SK-N-SH (cell line): ENCODE measurements around the gene COL3A1. TPM values are rescaled to one million over a fixed set of nuclear protein-coding genes. Genes with fewer than 3 reads are reported as not detected.

Source experiments
- CTCF ChIA-PET: fragments of 300-600, 350-600 bp; formaldehyde crosslinking; extraction: SDS; loops from one replicate; lab custom pipeline; 2021; lab: Yijun Ruan, JAX
- POLR2A ChIA-PET: fragments of 350-600 bp; sonication (Branson Sonifier 250); formaldehyde crosslinking; extraction: SDS; loops from one replicate; lab custom pipeline; 2020; ENCODE audit warnings: antibody characterized with exemption, inconsistent platforms; lab: Yijun Ruan, JAX
- DNase-seq: peaks from one replicate; pipeline ENCODE4 v3.0.0; 2012
- H2AFZ ChIP-seq: fragments of 200-600 bp; sonication (generic); 2 replicates; pipeline ENCODE4 v1.8.1; 2016; ENCODE audit warnings: antibody characterized with exemption, mild to moderate bottlenecking, low read depth
- H3F3A ChIP-seq: fragments of 200-600 bp; sonication (generic); replicated peaks from 2 replicates; pipeline ENCODE3; 2016; ENCODE audit warnings: antibody characterized with exemption, mild to moderate bottlenecking; ENCODE audit not compliant: insufficient read depth
- H3K27ac ChIP-seq, 2 experiments: fragments of 200-500 bp in 1 of 2; fragments of 200-600 bp in 1 of 2; sonication (Bioruptor generic) in 1 of 2; sonication (generic), shearing (Covaris generic) in 1 of 2; 2 replicates each; pipeline versions ENCODE4 v1.5.1 to v1.6.1; 2014 to 2016; ENCODE audit warnings: low read depth in 2 of 2, inconsistent platforms in 1 of 2, low read length in 1 of 2, mild to moderate bottlenecking in 1 of 2, mixed read lengths in 1 of 2
- H3K27me3 ChIP-seq: fragments of 200-600 bp; sonication (generic), shearing (Covaris generic); 2 replicates; pipeline ENCODE4 v1.6.1; 2016; ENCODE audit warnings: mixed run types; ENCODE audit not compliant: insufficient read depth
- H3K36me3 ChIP-seq, 2 experiments: fragments of 200-500 bp in 1 of 2; fragments of 200-600 bp in 1 of 2; sonication (Bioruptor generic) in 1 of 2; sonication (generic) in 1 of 2; replicated peaks in 1 of 2; 2 replicates each; pipeline versions ENCODE3 to v1.5.1; 2014 to 2016; ENCODE audit warnings: low read length in 1 of 2, mild to moderate bottlenecking in 1 of 2; ENCODE audit not compliant: insufficient read depth in 2 of 2, control insufficient read depth in 1 of 2
- H3K4me1 ChIP-seq, 2 experiments: fragments of 200-500 bp in 1 of 2; fragments of 200-600 bp in 1 of 2; sonication (Bioruptor generic) in 1 of 2; sonication (generic), shearing (Covaris generic) in 1 of 2; 2 replicates each; pipeline versions ENCODE4 v1.5.1 to v1.6.1; 2014 to 2016; ENCODE audit warnings: low read depth in 1 of 2, low read length in 1 of 2, mixed run types in 1 of 2; ENCODE audit not compliant: insufficient read depth in 2 of 2, control insufficient read depth in 1 of 2
- H3K4me2 ChIP-seq: fragments of 200-600 bp; sonication (generic), shearing (Covaris generic); 2 replicates; pipeline ENCODE4 v1.6.1; 2017; ENCODE audit warnings: mixed run types
- H3K4me3 ChIP-seq, 2 experiments: fragments of 200-500 bp in 1 of 2; fragments of 200-600 bp in 1 of 2; sonication (Bioruptor generic) in 1 of 2; sonication (generic), shearing (Covaris generic) in 1 of 2; 2 replicates each; pipeline versions ENCODE4 v1.5.1 to v1.8.1; 2014 to 2016; ENCODE audit warnings: low read depth in 2 of 2, inconsistent platforms in 1 of 2, low read length in 1 of 2, mild to moderate bottlenecking in 1 of 2, mixed read lengths in 1 of 2, moderate library complexity in 1 of 2
- H3K79me2 ChIP-seq: fragments of 200-600 bp; sonication (generic); 2 replicates; pipeline ENCODE4 v1.8.1; 2017; ENCODE audit warnings: mild to moderate bottlenecking; ENCODE audit not compliant: insufficient read depth
- H3K9ac ChIP-seq: fragments of 200-600 bp; sonication (generic); 2 replicates; pipeline ENCODE4 v1.6.1; 2017; ENCODE audit warnings: mixed run types
- H3K9me2 ChIP-seq: fragments of 200-600 bp; sonication (generic); 2 replicates; pipeline ENCODE4 v1.6.1; 2017; ENCODE audit warnings: mixed run types
- H3K9me3 ChIP-seq: fragments of 200-600 bp; sonication (generic); 2 replicates; pipeline ENCODE4 v1.6.1; 2017; ENCODE audit warnings: mixed run types, mild to moderate bottlenecking, moderate library complexity
- H4K20me1 ChIP-seq: fragments of 200-600 bp; sonication (generic); 2 replicates; pipeline ENCODE4 v1.6.1; 2017; ENCODE audit warnings: mild to moderate bottlenecking, mixed run types; ENCODE audit not compliant: insufficient read depth
- CHD2 ChIP-seq: fragments of 150-350 bp; IDR thresholded peaks from 2 replicates; pipeline ENCODE4 v1.6.1; 2018; ENCODE audit warnings: low read length; ENCODE audit not compliant: partially characterized antibody
- EZH2phosphoT487 ChIP-seq: fragments of 200-600 bp; sonication (generic); IDR thresholded peaks from 2 replicates; pipeline ENCODE4 v1.6.1; 2017; ENCODE audit warnings: low read depth, mixed run types, mild to moderate bottlenecking, antibody characterized with exemption, moderate library complexity, borderline replicate concordance
- FOXJ3 ChIP-seq: sonication (generic); formaldehyde crosslinking; IDR thresholded peaks from 2 replicates; pipeline ENCODE4 v1.5.1; 2020; ENCODE audit warnings: mild to moderate bottlenecking, missing genetic modification reagents
- FOXM1 ChIP-seq: IDR thresholded peaks from 2 replicates; pipeline ENCODE4 v1.4.0; 2012; ENCODE audit warnings: low read depth, mild to moderate bottlenecking
- GATA2 ChIP-seq: sonication (generic); formaldehyde crosslinking; IDR thresholded peaks from 2 replicates; pipeline ENCODE4 v1.5.0; 2020; ENCODE audit warnings: mild to moderate bottlenecking, missing genetic modification reagents
- MEF2A ChIP-seq: IDR thresholded peaks from 2 replicates; pipeline ENCODE4 v1.4.0; 2012; ENCODE audit warnings: low read depth, borderline replicate concordance
- NRF1 ChIP-seq: IDR thresholded peaks from 2 replicates; pipeline ENCODE4 v1.6.1; 2012; ENCODE audit warnings: low read depth, mild to moderate bottlenecking, low read length
- POLR2AphosphoS5 ChIP-seq: IDR thresholded peaks from 2 replicates; pipeline ENCODE4 v1.6.1; 2012; ENCODE audit warnings: low read depth, low read length
- RAD21 ChIP-seq: IDR thresholded peaks from 2 replicates; pipeline ENCODE4 v1.6.1; 2012; ENCODE audit warnings: mild to moderate bottlenecking, low read length
- RCOR1 ChIP-seq: fragments of 150-350 bp; IDR thresholded peaks from 2 replicates; pipeline ENCODE4 v1.6.1; 2017; ENCODE audit warnings: antibody characterized with exemption, low read length
- SIN3A ChIP-seq: IDR thresholded peaks from 2 replicates; pipeline ENCODE4 v1.6.1; 2012; ENCODE audit warnings: low read depth, mild to moderate bottlenecking, low read length, moderate library complexity, borderline replicate concordance
- TAF1 ChIP-seq: IDR thresholded peaks from 2 replicates; pipeline ENCODE4 v1.6.1; 2012; ENCODE audit warnings: low read depth, mild to moderate bottlenecking, low read length, moderate library complexity, borderline replicate concordance
- YY1 ChIP-seq: IDR thresholded peaks from 2 replicates; pipeline ENCODE4 v1.4.0; 2012; ENCODE audit warnings: low read depth, mild to moderate bottlenecking
- WGBS: methylation state at CpG from one replicate; pipeline ENCODE4 v1.1.6; 2017; ENCODE audit warnings: low lambda C conversion rate; 5-methylcytosine and 5-hydroxymethylcytosine counted together
- polyA plus RNA-seq, 3 experiments: library from polyadenylated mRNA; depleted of rRNA; stranded (reverse); fragments of >200 nt; gene quantifications; 2 replicates each; pipeline ENCODE4 v1.2.3, GENCODE V29; 2012
- TF ChIP-seq, protein P1 (sequence below): fragments of 150-350 bp; IDR thresholded peaks from 2 replicates; pipeline ENCODE4 v1.6.1; 2017; ENCODE audit warnings: antibody characterized with exemption, low read length, low read depth, borderline replicate concordance
- TF ChIP-seq, protein P2 (sequence below): IDR thresholded peaks from 2 replicates; pipeline ENCODE4 v1.4.0; 2012; ENCODE audit warnings: low read depth
- TF ChIP-seq, protein P3 (sequence below): IDR thresholded peaks from 2 replicates; pipeline ENCODE4 v1.4.0; 2012; ENCODE audit warnings: low read depth, borderline replicate concordance
- TF ChIP-seq, protein P4 (sequence below): IDR thresholded peaks from 2 replicates; pipeline ENCODE4 v1.6.1; 2012; ENCODE audit warnings: mild to moderate bottlenecking, low read depth, low read length, moderate library complexity

The COL3A1 gene
- polyA plus RNA-seq, 1 of the 3 experiments (the other 2 are of a cell fraction), result 987 TPM

DNA sequence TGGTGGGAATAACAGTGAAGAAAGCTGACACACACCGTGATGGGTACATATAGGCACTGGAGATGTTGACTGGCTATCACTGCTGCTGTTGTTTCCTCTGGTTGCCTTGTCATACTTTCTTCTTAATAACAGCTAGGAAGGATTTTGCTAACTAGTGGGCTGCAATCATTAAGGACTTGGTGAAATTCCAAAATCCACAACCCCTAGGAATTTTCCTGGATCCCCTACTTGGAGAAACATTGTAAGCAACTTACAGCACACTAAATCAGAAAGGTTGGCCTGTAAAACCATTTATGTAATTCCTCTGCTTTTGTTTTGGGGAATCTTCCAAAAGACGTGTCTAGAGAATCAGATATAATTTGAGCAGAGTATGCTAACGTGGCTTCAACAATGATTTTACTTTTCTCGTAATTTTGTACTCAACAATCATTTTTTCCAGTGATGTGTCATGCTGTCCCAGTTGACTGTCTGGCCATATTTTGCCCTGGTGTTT is 8.0 kb upstream of the COL3A1 start:
- no peaks in the 10 kb centered on the region for H4K20me1 ChIP-seq
- peaks cover 21% of the 10 kb centered on the region for H3F3A ChIP-seq
- no peaks in the 10 kb centered on the region for H3K27me3 ChIP-seq
- H3K9me2 ChIP-seq, result no peaks in the 10 kb centered on the region; the same call in 1 of the 2 replicates
- no peaks in the 10 kb centered on the region for H3K36me3 ChIP-seq
- no peak overlapping the region for H3K4me3 ChIP-seq
- no peak overlapping the region for H2AFZ ChIP-seq
- peaks cover 0 to 22% of the 10 kb centered on the region in 2 experiments; a peak in 2 of 4 replicates for H3K4me1 ChIP-seq
- ChIA-PET CTCF (interaction anchor here (1.0 kb wide), 1 partner anchor 8 kb away, joined by 4 read pairs; no protein-coding TSS in a partner anchor), POLR2A (no interaction called here)
- no peak overlapping the region for H3K9ac ChIP-seq
- H3K4me2 ChIP-seq, result no peak overlapping the region
- H3K79me2 ChIP-seq, result no peaks in the 10 kb centered on the region
- 89% methylated on average over 4 of the region's 4 CpGs for WGBS
- no peak overlapping the region for H3K27ac ChIP-seq
- H3K9me3 ChIP-seq, result no peaks in the 10 kb centered on the region
- no peak for DNase-seq
- no peak for TF ChIP-seq TAF1
- no peak for TF ChIP-seq CHD2
- no peak for TF ChIP-seq EZH2phosphoT487
- TF ChIP-seq RAD21, result no peak
- TF ChIP-seq FOXM1, result no peak
- TF ChIP-seq NRF1, result no peak
- TF ChIP-seq YY1, result no peak
- TF ChIP-seq, protein P1, sequence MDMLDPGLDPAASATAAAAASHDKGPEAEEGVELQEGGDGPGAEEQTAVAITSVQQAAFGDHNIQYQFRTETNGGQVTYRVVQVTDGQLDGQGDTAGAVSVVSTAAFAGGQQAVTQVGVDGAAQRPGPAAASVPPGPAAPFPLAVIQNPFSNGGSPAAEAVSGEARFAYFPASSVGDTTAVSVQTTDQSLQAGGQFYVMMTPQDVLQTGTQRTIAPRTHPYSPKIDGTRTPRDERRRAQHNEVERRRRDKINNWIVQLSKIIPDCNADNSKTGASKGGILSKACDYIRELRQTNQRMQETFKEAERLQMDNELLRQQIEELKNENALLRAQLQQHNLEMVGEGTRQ, result no peak
- TF ChIP-seq MEF2A, result no peak
- TF ChIP-seq FOXJ3 (CRISPR knock-in tag), result no peak
- no peak for TF ChIP-seq RCOR1
- TF ChIP-seq, protein P2, sequence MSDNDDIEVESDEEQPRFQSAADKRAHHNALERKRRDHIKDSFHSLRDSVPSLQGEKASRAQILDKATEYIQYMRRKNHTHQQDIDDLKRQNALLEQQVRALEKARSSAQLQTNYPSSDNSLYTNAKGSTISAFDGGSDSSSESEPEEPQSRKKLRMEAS, result no peak
- TF ChIP-seq, protein P3, sequence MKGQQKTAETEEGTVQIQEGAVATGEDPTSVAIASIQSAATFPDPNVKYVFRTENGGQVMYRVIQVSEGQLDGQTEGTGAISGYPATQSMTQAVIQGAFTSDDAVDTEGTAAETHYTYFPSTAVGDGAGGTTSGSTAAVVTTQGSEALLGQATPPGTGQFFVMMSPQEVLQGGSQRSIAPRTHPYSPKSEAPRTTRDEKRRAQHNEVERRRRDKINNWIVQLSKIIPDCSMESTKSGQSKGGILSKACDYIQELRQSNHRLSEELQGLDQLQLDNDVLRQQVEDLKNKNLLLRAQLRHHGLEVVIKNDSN, result no peak
- no peak for TF ChIP-seq POLR2AphosphoS5
- no peak for TF ChIP-seq GATA2 (CRISPR knock-in tag)
- TF ChIP-seq SIN3A, result no peak
- TF ChIP-seq, protein P4, sequence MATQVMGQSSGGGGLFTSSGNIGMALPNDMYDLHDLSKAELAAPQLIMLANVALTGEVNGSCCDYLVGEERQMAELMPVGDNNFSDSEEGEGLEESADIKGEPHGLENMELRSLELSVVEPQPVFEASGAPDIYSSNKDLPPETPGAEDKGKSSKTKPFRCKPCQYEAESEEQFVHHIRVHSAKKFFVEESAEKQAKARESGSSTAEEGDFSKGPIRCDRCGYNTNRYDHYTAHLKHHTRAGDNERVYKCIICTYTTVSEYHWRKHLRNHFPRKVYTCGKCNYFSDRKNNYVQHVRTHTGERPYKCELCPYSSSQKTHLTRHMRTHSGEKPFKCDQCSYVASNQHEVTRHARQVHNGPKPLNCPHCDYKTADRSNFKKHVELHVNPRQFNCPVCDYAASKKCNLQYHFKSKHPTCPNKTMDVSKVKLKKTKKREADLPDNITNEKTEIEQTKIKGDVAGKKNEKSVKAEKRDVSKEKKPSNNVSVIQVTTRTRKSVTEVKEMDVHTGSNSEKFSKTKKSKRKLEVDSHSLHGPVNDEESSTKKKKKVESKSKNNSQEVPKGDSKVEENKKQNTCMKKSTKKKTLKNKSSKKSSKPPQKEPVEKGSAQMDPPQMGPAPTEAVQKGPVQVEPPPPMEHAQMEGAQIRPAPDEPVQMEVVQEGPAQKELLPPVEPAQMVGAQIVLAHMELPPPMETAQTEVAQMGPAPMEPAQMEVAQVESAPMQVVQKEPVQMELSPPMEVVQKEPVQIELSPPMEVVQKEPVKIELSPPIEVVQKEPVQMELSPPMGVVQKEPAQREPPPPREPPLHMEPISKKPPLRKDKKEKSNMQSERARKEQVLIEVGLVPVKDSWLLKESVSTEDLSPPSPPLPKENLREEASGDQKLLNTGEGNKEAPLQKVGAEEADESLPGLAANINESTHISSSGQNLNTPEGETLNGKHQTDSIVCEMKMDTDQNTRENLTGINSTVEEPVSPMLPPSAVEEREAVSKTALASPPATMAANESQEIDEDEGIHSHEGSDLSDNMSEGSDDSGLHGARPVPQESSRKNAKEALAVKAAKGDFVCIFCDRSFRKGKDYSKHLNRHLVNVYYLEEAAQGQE, result no peak
